Esophagus muscularis mucosa (tissue), 4 donors: Measurements from ENCODE around the gene TMEM79.

ENCODE experiments used
- EP300 ChIP-seq: sonication (generic); formaldehyde crosslinking; IDR thresholded peaks from one replicate; pipeline ENCODE4 v1.6.1; 2017; ENCODE audit warnings: antibody characterized with exemption
- POLR2A ChIP-seq: fragments of 450-650 bp; IDR thresholded peaks from one replicate; pipeline ENCODE4 v1.6.1; 2017; ENCODE audit warnings: antibody characterized with exemption, moderate library complexity, mild to moderate bottlenecking, low read depth
- POLR2AphosphoS5 ChIP-seq, 2 donors: sonication (generic); formaldehyde crosslinking; IDR thresholded peaks; one replicate each; pipeline ENCODE4 v1.6.1; 2017; ENCODE audit warnings: antibody characterized with exemption in 2 of 2
- TF ChIP-seq, protein P1 (sequence below), 3 experiments: fragments of 200-600 bp in 2 of 3; fragments of 450-650 bp in 1 of 3; sonication (generic) in 2 of 3; IDR thresholded peaks; one replicate each; pipeline ENCODE4 v1.5.1; 2017 to 2019; ENCODE audit warnings: antibody characterized with exemption in 3 of 3, mild to moderate bottlenecking in 2 of 3, moderate library complexity in 1 of 3

DNA sequence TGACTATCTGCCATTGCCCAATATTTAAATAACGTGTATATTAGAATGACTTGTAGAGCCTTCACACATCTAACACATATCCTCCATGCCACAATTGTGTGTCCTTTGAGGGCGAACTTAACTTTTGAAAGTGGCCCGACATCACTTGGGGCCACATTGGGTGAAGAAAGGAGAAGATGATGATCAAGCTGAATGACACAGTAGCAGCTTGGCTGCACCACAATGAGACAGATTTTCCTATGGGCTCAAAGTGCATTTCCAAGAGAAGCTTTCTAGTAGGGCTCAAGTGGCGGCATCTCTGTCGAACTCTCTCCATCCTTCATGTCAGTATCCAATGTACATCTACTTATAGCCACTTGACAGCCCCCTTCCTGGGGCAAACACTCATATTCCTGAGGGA, 45.9 kb upstream of the TMEM79 start:
- TF ChIP-seq POLR2A: no peak
- TF ChIP-seq POLR2AphosphoS5 (IDR thresholded peaks at IDR 0.05): no peak
- TF ChIP-seq, protein P1, sequence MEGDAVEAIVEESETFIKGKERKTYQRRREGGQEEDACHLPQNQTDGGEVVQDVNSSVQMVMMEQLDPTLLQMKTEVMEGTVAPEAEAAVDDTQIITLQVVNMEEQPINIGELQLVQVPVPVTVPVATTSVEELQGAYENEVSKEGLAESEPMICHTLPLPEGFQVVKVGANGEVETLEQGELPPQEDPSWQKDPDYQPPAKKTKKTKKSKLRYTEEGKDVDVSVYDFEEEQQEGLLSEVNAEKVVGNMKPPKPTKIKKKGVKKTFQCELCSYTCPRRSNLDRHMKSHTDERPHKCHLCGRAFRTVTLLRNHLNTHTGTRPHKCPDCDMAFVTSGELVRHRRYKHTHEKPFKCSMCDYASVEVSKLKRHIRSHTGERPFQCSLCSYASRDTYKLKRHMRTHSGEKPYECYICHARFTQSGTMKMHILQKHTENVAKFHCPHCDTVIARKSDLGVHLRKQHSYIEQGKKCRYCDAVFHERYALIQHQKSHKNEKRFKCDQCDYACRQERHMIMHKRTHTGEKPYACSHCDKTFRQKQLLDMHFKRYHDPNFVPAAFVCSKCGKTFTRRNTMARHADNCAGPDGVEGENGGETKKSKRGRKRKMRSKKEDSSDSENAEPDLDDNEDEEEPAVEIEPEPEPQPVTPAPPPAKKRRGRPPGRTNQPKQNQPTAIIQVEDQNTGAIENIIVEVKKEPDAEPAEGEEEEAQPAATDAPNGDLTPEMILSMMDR (IDR thresholded peaks at IDR 0.05): no peak
- no peak for TF ChIP-seq EP300
